ENCODE data around the gene ROBO1. TPM values are rescaled to one million over a fixed set of nuclear protein-coding genes. Genes with fewer than 3 reads are reported as not detected.
"Not testable (repeated sequence)": the region's sequence is repeated elsewhere in the genome, so short reads cannot be mapped to it uniquely, and the experiment has no call there.

Gene ROBO1
- total RNA-seq, 1 donor from 2014 or later: 7.1 TPM

- Histone ChIP-seq H3K4me1 (no peaks in the 10 kb centered on the region), H3K9me3 (replicated peaks) (no peaks in the 10 kb centered on the region), H3K4me3 (no peak overlapping the region), H3K27me3 (ENCODE audit: low read depth) (no peaks in the 10 kb centered on the region), H3K36me3 (no peaks in the 10 kb centered on the region), H3K27ac (replicated peaks) (no peak overlapping the region)
- no peak for DNase-seq
- intact Hi-C loops (cut with micrococcal nuclease): no loop called here
- no peak for TF ChIP-seq CTCF (IDR thresholded peaks at IDR 0.05; ENCODE audit: borderline replicate concordance)
These were observed 1013.6 kb downstream of the ROBO1 start for GRCh38 chr3:78754066-78754743.

GRCh38 chr3:78751266-78751665, 1016.5 kb downstream of the ROBO1 start:
- no peak overlapping the region for H3K27ac ChIP-seq (replicated peaks)
- intact Hi-C loops (cut with micrococcal nuclease): no loop called here
- no peaks in the 10 kb centered on the region for H3K36me3 ChIP-seq
- DNase-seq: no peak
- H3K4me3 ChIP-seq: no peak overlapping the region
- H3K4me1 ChIP-seq: no peaks in the 10 kb centered on the region
- no peak for TF ChIP-seq CTCF (IDR thresholded peaks at IDR 0.05; ENCODE audit: borderline replicate concordance)
- H3K27me3 ChIP-seq (ENCODE audit: low read depth): no peaks in the 10 kb centered on the region
- no peaks in the 10 kb centered on the region for H3K9me3 ChIP-seq (replicated peaks)

GRCh38 chr3:78750291-78750690, 1017.5 kb downstream of the ROBO1 start:
- H3K36me3 ChIP-seq; H3K4me3 ChIP-seq; H3K27me3 ChIP-seq (ENCODE audit: low read depth); H3K9me3 ChIP-seq (replicated peaks); H3K27ac ChIP-seq (replicated peaks); intact Hi-C loops (cut with micrococcal nuclease); H3K4me1 ChIP-seq; DNase-seq: not testable (repeated sequence)

GRCh38 chr3:78749056-78749455, 1018.7 kb downstream of the ROBO1 start:
- H3K27ac ChIP-seq (replicated peaks): no peak overlapping the region
- H3K9me3 ChIP-seq (replicated peaks): no peaks in the 10 kb centered on the region
- intact Hi-C loops (cut with micrococcal nuclease): no loop called here
- no peak for TF ChIP-seq CTCF (IDR thresholded peaks at IDR 0.05; ENCODE audit: borderline replicate concordance)
- DNase-seq: no peak
- no peak overlapping the region for H3K4me3 ChIP-seq
- H3K36me3 ChIP-seq: no peaks in the 10 kb centered on the region
- no peaks in the 10 kb centered on the region for H3K27me3 ChIP-seq (ENCODE audit: low read depth)
- no peaks in the 10 kb centered on the region for H3K4me1 ChIP-seq

- no peak for TF ChIP-seq CTCF (IDR thresholded peaks at IDR 0.05; ENCODE audit: borderline replicate concordance)
- Histone ChIP-seq H3K27me3 (ENCODE audit: low read depth) (no peaks in the 10 kb centered on the region), H3K36me3 (no peaks in the 10 kb centered on the region), H3K4me3 (no peak overlapping the region), H3K27ac (replicated peaks) (no peak overlapping the region), H3K9me3 (replicated peaks) (no peaks in the 10 kb centered on the region), H3K4me1 (no peaks in the 10 kb centered on the region)
- intact Hi-C loops (cut with micrococcal nuclease): no loop called here
- no peak for DNase-seq
These were observed 1022.0 kb downstream of the ROBO1 start for GRCh38 chr3:78745847-78746246.

GRCh38 chr3:78742491-78742890, 1025.3 kb downstream of the ROBO1 start:
- Histone ChIP-seq H3K4me3 (no peak overlapping the region), H3K36me3 (no peaks in the 10 kb centered on the region), H3K9me3 (replicated peaks) (no peaks in the 10 kb centered on the region), H3K27ac (replicated peaks) (no peak overlapping the region), H3K27me3 (ENCODE audit: low read depth) (no peaks in the 10 kb centered on the region), H3K4me1 (peaks cover 16% of the 10 kb centered on the region)
- no peak for DNase-seq
- TF ChIP-seq CTCF (IDR thresholded peaks at IDR 0.05; ENCODE audit: borderline replicate concordance): no peak
- intact Hi-C loops (cut with micrococcal nuclease): no loop called here

Measured in left ventricle myocardium inferior (tissue), 1 donor.